Common myeloid progenitor, CD34-positive (primary cell): ENCODE measurements around the gene PSIP1.

Experiments
- CTCF ChIA-PET: fragments of 350-600 bp; sonication (Branson Sonifier 250); formaldehyde crosslinking; loops from one replicate; lab custom pipeline; 2021; ENCODE audit warnings: antibody characterized with exemption; lab: Charles Lee
- POLR2A ChIA-PET: fragments of 350-600 bp; sonication (Branson Sonifier 250); formaldehyde crosslinking; loops from one replicate; lab custom pipeline; 2021; ENCODE audit warnings: antibody characterized with exemption; lab: Charles Lee
- DNase-seq, 3 donors: peaks; one replicate each; pipeline versions ENCODE4 v3.0.0 to v3.0.0-alpha.2; 2013
- H3K27ac ChIP-seq, 2 experiments: 1 replicate in 1 of 2; 2 replicates in 1 of 2; pipeline ENCODE4 v1.7.0; 2013; ENCODE audit warnings: inconsistent platforms in 2 of 2, low read length in 2 of 2, mild to moderate bottlenecking in 2 of 2, low read depth in 1 of 2, moderate library complexity in 1 of 2; ENCODE audit not compliant: severe bottlenecking in 2 of 2, insufficient read depth in 1 of 2, poor library complexity in 1 of 2
- H3K27me3 ChIP-seq, 5 experiments: replicated peaks in 2 of 5; 1 replicate in 3 of 5; 2 replicates in 2 of 5; pipeline versions ENCODE4 v1.6.1 to v1.7.0; 2013; ENCODE audit warnings: low read length in 4 of 5, mild to moderate bottlenecking in 2 of 5, moderate library complexity in 2 of 5, inconsistent platforms in 1 of 5; ENCODE audit not compliant: insufficient read depth in 5 of 5, control insufficient read depth in 4 of 5
- H3K36me3 ChIP-seq, 4 experiments: 1 replicate in 2 of 4; 2 replicates in 2 of 4; pipeline versions ENCODE4 v1.6.1 to v1.7.0; 2013; ENCODE audit warnings: low read length in 3 of 4, control low read depth in 1 of 4, mild to moderate bottlenecking in 1 of 4; ENCODE audit not compliant: control insufficient read depth in 4 of 4, insufficient read depth in 4 of 4
- H3K4me1 ChIP-seq, 4 experiments: 1 replicate in 3 of 4; 2 replicates in 1 of 4; pipeline versions ENCODE4 v1.6.1 to v1.7.1; 2013; ENCODE audit warnings: low read length in 3 of 4, mild to moderate bottlenecking in 3 of 4, control low read depth in 1 of 4, inconsistent platforms in 1 of 4, moderate library complexity in 1 of 4; ENCODE audit not compliant: control insufficient read depth in 4 of 4, insufficient read depth in 4 of 4; ENCODE audit errors: control extremely low read depth in 1 of 4
- H3K4me3 ChIP-seq, 7 experiments: 1 replicate in 4 of 7; 2 replicates in 3 of 7; pipeline versions ENCODE4 v1.5.1 to v1.7.0; 2013; ENCODE audit warnings: mild to moderate bottlenecking in 7 of 7, low read length in 6 of 7, moderate library complexity in 6 of 7, inconsistent platforms in 2 of 7, low read depth in 2 of 7, control low read depth in 1 of 7; ENCODE audit not compliant: insufficient read depth in 4 of 7, control insufficient read depth in 1 of 7; ENCODE audit errors: extremely low read depth in 1 of 7
- H3K9me3 ChIP-seq, 5 experiments: 1 replicate in 4 of 5; 2 replicates in 1 of 5; pipeline versions ENCODE4 v1.6.1 to v1.7.1; 2013; ENCODE audit warnings: low read length in 4 of 5, mild to moderate bottlenecking in 2 of 5, inconsistent platforms in 1 of 5, low read depth in 1 of 5, moderate library complexity in 1 of 5; ENCODE audit not compliant: control insufficient read depth in 4 of 5, insufficient read depth in 2 of 5; ENCODE audit errors: control extremely low read depth in 1 of 5
- WGBS: methylation state at CpG from one replicate; pipeline ENCODE4 v1.1.5; 2013; ENCODE audit not compliant: insufficient coverage; 5-methylcytosine and 5-hydroxymethylcytosine counted together

The PSIP1 gene

DNA sequence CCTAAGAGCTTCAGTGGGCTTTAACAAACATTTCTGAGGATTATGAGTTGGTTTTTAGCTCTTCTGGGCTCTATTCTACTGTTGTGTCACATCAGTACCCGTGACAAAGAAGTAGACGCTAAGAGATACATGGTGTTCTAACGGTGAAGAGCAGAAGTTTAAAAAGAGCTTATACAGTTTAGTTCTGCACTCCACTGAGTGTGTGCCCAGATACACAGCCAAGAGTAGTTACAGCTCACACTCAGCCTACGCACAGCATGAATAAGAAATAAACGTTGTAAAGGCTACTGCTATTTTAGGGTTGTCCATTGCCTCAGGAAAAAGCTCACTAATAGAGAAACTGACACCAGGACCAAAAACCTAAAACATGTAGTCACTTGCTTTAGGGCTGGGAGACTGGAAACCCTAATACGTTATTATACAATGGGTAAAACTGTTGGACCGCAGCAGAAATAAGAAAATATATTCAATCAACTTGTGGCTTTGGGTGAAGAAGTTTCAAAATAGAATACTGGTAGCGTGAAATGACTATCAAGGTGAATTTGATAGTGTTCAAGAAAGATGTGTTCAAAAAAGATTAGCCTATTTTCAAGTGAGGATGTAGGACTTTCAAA, 34.7 kb downstream of the PSIP1 start:
- 95% methylated on average over 7 of the region's 8 CpGs for WGBS
- Histone ChIP-seq H3K4me1 (no peaks in the 10 kb centered on the region), H3K27me3 (no peaks in the 10 kb centered on the region), H3K4me3 (no peak overlapping the region), H3K9me3 (no peaks in the 10 kb centered on the region), H3K36me3 (peaks cover 18 to 63% (median 51%) of the 10 kb centered on the region in 4 experiments), H3K27ac (no peak overlapping the region)
- CTCF ChIA-PET: interaction anchor here (1.2 to 1.4 kb wide), 6 partner anchors 10 to 139 kb away, joined by 3 to 6 read pairs (median 3); no protein-coding TSS in a partner anchor
- DNase-seq: no peak
- POLR2A ChIA-PET: no interaction called here

DNA sequence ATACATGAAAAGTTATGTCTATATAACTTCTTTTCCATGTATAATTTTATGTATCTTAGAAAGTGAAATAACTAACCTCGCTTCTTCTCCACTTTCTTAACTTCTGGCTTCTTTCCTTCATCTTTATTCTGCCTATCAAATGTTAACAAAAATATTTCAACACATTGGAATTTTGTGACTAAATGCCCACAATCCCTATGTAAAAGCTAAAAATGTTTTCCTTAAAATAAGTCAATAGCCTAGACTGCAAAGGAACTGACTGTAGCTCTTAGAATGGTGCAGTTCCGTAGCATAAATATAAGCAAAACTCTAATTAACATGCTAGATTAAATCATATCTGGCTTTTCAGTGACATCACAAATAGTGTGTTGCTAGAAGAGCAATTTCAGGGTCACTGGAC, 40.9 kb downstream of the PSIP1 start:
- Histone ChIP-seq H3K9me3 (no peaks in the 10 kb centered on the region), H3K4me3 (no peak overlapping the region), H3K36me3 (peaks cover 30 to 77% (median 52%) of the 10 kb centered on the region in 4 experiments), H3K4me1 (no peaks in the 10 kb centered on the region), H3K27me3 (no peaks in the 10 kb centered on the region), H3K27ac (no peak overlapping the region)
- ChIA-PET CTCF (interaction anchor here (1.2 to 4.4 kb wide), 5 partner anchors 12 to 137 kb away, joined by 3 to 19 read pairs (median 4); no protein-coding TSS in a partner anchor), POLR2A (no interaction called here)
- DNase-seq: no peak
- WGBS: 100% methylated on average over 1 of the region's 2 CpGs

DNA sequence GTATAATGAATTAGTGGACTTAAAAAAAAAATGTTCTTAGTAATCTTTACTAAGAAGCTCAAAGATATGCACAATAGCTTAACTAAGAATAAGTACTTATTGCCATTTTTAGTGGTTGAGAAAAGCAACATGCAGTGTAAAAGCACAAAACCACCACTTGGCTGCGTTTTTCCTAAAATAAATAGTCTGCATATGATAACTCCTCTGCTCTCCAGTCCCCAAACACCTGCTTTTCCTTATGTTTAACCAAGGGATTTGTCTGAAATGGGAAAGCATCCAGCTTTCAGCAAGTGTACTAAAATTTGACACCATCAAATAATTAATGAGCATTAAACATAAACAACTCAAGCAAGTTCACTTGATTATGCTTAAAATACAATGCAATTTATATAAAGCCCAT, 41.4 kb downstream of the PSIP1 start:
- peaks cover 27 to 78% (median 52%) of the 10 kb centered on the region in 4 experiments for H3K36me3 ChIP-seq
- H3K9me3 ChIP-seq: no peaks in the 10 kb centered on the region
- 83% methylated on average over 1 of the region's 1 CpG for WGBS
- H3K4me1 ChIP-seq: no peaks in the 10 kb centered on the region
- DNase-seq: peak in 2 of 3 donors; percentile 11 to 13
- H3K4me3 ChIP-seq: no peak overlapping the region
- no peaks in the 10 kb centered on the region for H3K27me3 ChIP-seq
- ChIA-PET CTCF (interaction anchor here (1.0 to 4.4 kb wide), 6 partner anchors 15 to 138 kb away, joined by 3 to 19 read pairs (median 4); no protein-coding TSS in a partner anchor), POLR2A (no interaction called here)
- no peak overlapping the region for H3K27ac ChIP-seq

DNA sequence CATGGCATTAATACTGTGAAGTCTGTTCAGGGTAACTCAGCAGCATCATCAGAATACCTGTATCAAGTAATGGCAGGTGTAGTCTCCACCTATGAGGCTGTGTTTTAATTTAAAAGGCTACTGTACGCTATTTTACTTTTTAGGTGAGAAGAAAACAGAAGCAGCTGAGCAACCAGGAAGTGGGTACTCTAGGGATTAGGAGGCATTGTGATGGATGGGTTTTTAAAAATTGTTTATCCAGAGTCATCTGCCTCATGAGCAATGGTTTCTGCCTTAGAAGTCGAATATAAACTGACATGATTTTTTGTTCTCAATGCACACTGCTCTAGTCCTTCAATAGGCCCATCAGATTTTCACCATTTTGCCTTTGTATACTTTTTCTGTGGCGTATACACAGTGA, 42.6 kb downstream of the PSIP1 start:
- peaks cover 33 to 80% (median 56%) of the 10 kb centered on the region in 4 experiments for H3K36me3 ChIP-seq
- POLR2A ChIA-PET: no interaction called here
- CTCF ChIA-PET: interaction anchor here (1.0 to 4.4 kb wide), 5 partner anchors 11 to 139 kb away, joined by 3 to 19 read pairs (median 3); no protein-coding TSS in a partner anchor
- no peaks in the 10 kb centered on the region for H3K4me1 ChIP-seq
- no peaks in the 10 kb centered on the region for H3K9me3 ChIP-seq
- no peaks in the 10 kb centered on the region for H3K27me3 ChIP-seq
- WGBS: 93% methylated on average over 2 of the region's 3 CpGs
- H3K27ac ChIP-seq: no peak overlapping the region
- no peak for DNase-seq
- no peak overlapping the region for H3K4me3 ChIP-seq

DNA sequence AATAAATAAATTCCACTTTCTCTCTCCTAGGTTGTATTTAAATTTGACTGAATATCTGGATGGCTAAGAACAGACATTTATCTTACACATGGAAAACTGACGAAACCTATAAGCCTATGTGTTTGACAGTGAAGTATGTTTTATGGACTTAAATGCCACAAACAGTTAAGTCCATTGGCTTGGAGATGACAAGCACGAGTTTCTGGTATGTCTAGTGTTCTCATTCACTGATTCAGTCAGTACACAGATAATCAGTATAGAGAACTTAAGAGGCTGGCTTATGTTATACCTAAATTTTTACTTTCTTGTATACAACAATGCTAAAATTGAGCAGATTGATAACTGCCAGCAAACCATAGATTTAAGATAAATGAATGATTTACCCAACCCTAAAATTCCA, 49.2 kb downstream of the PSIP1 start:
- Histone ChIP-seq H3K4me3 (no peak overlapping the region), H3K9me3 (no peaks in the 10 kb centered on the region), H3K27me3 (no peaks in the 10 kb centered on the region), H3K27ac (no peak overlapping the region), H3K36me3 (peaks cover 28 to 86% (median 50%) of the 10 kb centered on the region in 4 experiments), H3K4me1 (no peaks in the 10 kb centered on the region)
- no CpG with 5 or more reads among the region's 2 CpGs for WGBS
- ChIA-PET POLR2A (interaction anchor here (1.3 kb wide), 1 partner anchor 21 kb away, joined by 3 read pairs; no protein-coding TSS in a partner anchor), CTCF (no interaction called here)
- DNase-seq: no peak

DNA sequence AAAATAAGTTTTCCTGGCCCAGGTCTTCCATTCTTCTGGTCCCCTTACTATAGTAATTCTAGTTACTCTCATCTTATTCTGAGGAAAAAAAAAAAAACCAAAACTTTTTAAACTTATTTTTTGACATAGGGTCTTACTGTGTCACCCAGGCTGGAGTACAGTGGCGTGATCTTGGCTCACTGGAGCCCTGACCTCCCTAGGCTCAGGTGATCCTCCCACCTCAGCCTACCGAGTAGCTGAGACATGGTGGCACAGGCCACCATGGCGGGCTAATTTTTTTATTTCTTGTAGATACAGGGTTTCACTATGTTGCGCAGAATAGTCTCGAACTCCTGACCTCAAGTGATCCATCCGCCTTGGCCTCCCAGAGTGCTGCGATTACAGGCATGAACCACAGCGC, 49.7 kb downstream of the PSIP1 start:
- H3K27me3 ChIP-seq: no peaks in the 10 kb centered on the region
- no peaks in the 10 kb centered on the region for H3K9me3 ChIP-seq
- no peak overlapping the region for H3K27ac ChIP-seq
- 98% methylated on average over 8 of the region's 8 CpGs for WGBS
- H3K36me3 ChIP-seq: peaks cover 27 to 86% (median 47%) of the 10 kb centered on the region in 4 experiments
- H3K4me3 ChIP-seq: no peak overlapping the region
- H3K4me1 ChIP-seq: no peaks in the 10 kb centered on the region
- ChIA-PET POLR2A (interaction anchor here (1.3 kb wide), 1 partner anchor 21 kb away, joined by 3 read pairs; no protein-coding TSS in a partner anchor), CTCF (no interaction called here)
- no peak for DNase-seq

DNA sequence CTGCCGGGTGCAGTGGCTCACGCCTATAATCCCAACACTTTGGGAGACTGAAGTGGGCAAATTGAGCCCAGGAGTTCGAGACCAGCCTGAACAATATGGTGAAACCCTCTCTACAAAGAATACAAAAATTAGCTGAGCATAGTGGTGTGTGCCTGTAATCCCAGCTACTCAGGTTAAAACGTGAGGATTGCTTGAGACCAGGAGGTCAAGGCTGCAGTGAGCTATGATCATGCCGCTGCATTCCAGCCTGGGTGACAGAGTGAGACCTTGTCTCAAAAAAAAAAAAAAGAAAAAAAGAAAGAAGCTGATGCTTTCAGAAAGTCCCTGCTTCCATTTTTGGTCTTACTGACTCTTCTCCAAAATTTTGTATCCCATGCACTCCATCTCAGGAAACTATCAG, 56.8 kb downstream of the PSIP1 start:
- Histone ChIP-seq H3K4me3 (no peak overlapping the region), H3K9me3 (no peaks in the 10 kb centered on the region), H3K27me3 (no peaks in the 10 kb centered on the region), H3K36me3 (peaks cover 30 to 72% (median 43%) of the 10 kb centered on the region in 4 experiments), H3K4me1 (no peaks in the 10 kb centered on the region), H3K27ac (no peak overlapping the region)
- POLR2A ChIA-PET: interaction anchor here (0.6 kb wide), 1 partner anchor 1349 kb away, joined by 3 read pairs; no protein-coding TSS in a partner anchor
- 98% methylated on average over 5 of the region's 5 CpGs for WGBS
- CTCF ChIA-PET: interaction anchor here (0.9 kb wide), 1 partner anchor 15 kb away, joined by 3 read pairs; no protein-coding TSS in a partner anchor
- no peak for DNase-seq
